Endothelial cell of umbilical vein (primary cell): ENCODE data around the gene CHD6. TPM values are rescaled to one million over a fixed set of nuclear protein-coding genes. Genes with fewer than 3 reads are reported as not detected.

ENCODE experiments used
- BruUV-seq: library from RNA; stranded (reverse); fragments of 400-500 nt; replicated peaks from 2 replicates; lab custom pipeline; 2021; lab: Mats Ljungman, UMichigan
- CTCF ChIA-PET: fragments of 300-600, 350-600 bp; sonication (Branson Sonifier 250); formaldehyde crosslinking; loops from one replicate; lab custom pipeline; 2021; ENCODE audit warnings: antibody characterized with exemption, inconsistent platforms; lab: Charles Lee
- POLR2A ChIA-PET: fragments of 300-600, 350-600 bp; sonication (Branson Sonifier 250); formaldehyde crosslinking; loops from one replicate; lab custom pipeline; 2021; ENCODE audit warnings: antibody characterized with exemption, inconsistent platforms; lab: Charles Lee
- DNase-seq: peaks from one replicate; pipeline ENCODE4 v3.0.0-alpha.2; 2011; ENCODE audit warnings: low read depth, low spot score
- FAIRE-seq: peaks from 2 replicates; lab custom pipeline; 2011; peaks lifted over from hg19 to GRCh38; lab: Jason Lieb, UNC
- H2AFZ ChIP-seq: 2 replicates; pipeline ENCODE4 v1.6.0; 2012; ENCODE audit warnings: low read depth, low read length, control low read depth, inconsistent platforms
- H3K27ac ChIP-seq: 2 replicates; pipeline ENCODE4 v1.5.1; 2011; ENCODE audit warnings: low read depth, mild to moderate bottlenecking, control low read depth, low read length, moderate library complexity; ENCODE audit not compliant: insufficient read depth
- H3K27me3 ChIP-seq, 2 experiments: 2 replicates each; pipeline versions ENCODE4 v1.6.0 to v1.6.1; 2011; ENCODE audit warnings: low read length in 2 of 2, mixed read lengths in 1 of 2; ENCODE audit not compliant: control insufficient read depth in 2 of 2, insufficient read depth in 2 of 2
- H3K36me3 ChIP-seq, 2 experiments: 2 replicates in 1 of 2; 3 replicates in 1 of 2; pipeline ENCODE4 v1.5.1; 2011; ENCODE audit warnings: low read length in 2 of 2, mild to moderate bottlenecking in 1 of 2, moderate library complexity in 1 of 2; ENCODE audit not compliant: control insufficient read depth in 2 of 2, insufficient read depth in 2 of 2; ENCODE audit errors: extremely low read depth in 1 of 2
- H3K4me1 ChIP-seq: 3 replicates; pipeline ENCODE4 v1.5.1; 2011; ENCODE audit warnings: mild to moderate bottlenecking, low read length; ENCODE audit not compliant: control insufficient read depth, insufficient read depth; ENCODE audit errors: extremely low read depth
- H3K4me2 ChIP-seq: 2 replicates; pipeline ENCODE4 v1.6.1; 2011; ENCODE audit warnings: low read length, control low read depth, mixed read lengths; ENCODE audit not compliant: insufficient read depth
- H3K4me3 ChIP-seq, 3 experiments: fragments of 200-600 bp in 1 of 3; sonication (generic), shearing (Covaris generic) in 1 of 3; replicated peaks in 1 of 3; 2 replicates each; pipeline ENCODE4 v1.5.1; 2011 to 2016; ENCODE audit warnings: control low read depth in 3 of 3, low read length in 3 of 3, mild to moderate bottlenecking in 2 of 3, inconsistent platforms in 1 of 3, low read depth in 1 of 3, moderate library complexity in 1 of 3; ENCODE audit not compliant: insufficient read depth in 1 of 3
- H3K79me2 ChIP-seq: 2 replicates; pipeline ENCODE4 v1.6.0; 2012; ENCODE audit warnings: low read length, inconsistent platforms; ENCODE audit not compliant: control insufficient read depth, insufficient read depth
- H3K9ac ChIP-seq: replicated peaks from 2 replicates; pipeline ENCODE3; 2011; ENCODE audit warnings: low read length, control low read depth; ENCODE audit not compliant: insufficient read depth; ENCODE audit errors: extremely low read depth
- H3K9me1 ChIP-seq: replicated peaks from 3 replicates; pipeline ENCODE4 v1.6.0; 2011; ENCODE audit warnings: mild to moderate bottlenecking, low read length; ENCODE audit not compliant: control insufficient read depth, insufficient read depth; ENCODE audit errors: extremely low read depth
- H3K9me3 ChIP-seq: replicated peaks from 2 replicates; pipeline ENCODE4 v1.5.1; 2012; ENCODE audit warnings: low read length, inconsistent platforms; ENCODE audit not compliant: control insufficient read depth, insufficient read depth
- H4K20me1 ChIP-seq: replicated peaks from 2 replicates; pipeline ENCODE3; 2011; ENCODE audit warnings: mild to moderate bottlenecking, low read length; ENCODE audit not compliant: control insufficient read depth, insufficient read depth; ENCODE audit errors: extremely low read depth
- FOS ChIP-seq: IDR thresholded peaks from 2 replicates; pipeline ENCODE4 v1.6.1; 2011; ENCODE audit warnings: mild to moderate bottlenecking, low read length, moderate library complexity, borderline replicate concordance; ENCODE audit not compliant: insufficient read depth
- MYC ChIP-seq: IDR thresholded peaks from one replicate; pipeline ENCODE4 v1.6.1; 2011; ENCODE audit warnings: mild to moderate bottlenecking, low read depth, low read length
- POLR2A ChIP-seq: IDR thresholded peaks from 2 replicates; pipeline ENCODE4 v1.6.1; 2012; ENCODE audit warnings: low read depth, mild to moderate bottlenecking, control low read depth, low read length
- POLR2AphosphoS5 ChIP-seq: IDR thresholded peaks from 2 replicates; pipeline ENCODE4 v1.6.1; 2012; ENCODE audit warnings: low read depth, mild to moderate bottlenecking, control low read depth, low read length, moderate library complexity; ENCODE audit not compliant: insufficient read depth
- dilution Hi-C: fragments of 300-500 bp; cut with MboI; formaldehyde crosslinking; loops from one replicate; pipeline ENCODE4 v1.15.0; 2019; ENCODE audit warnings: low sequenced_read_pairs; ENCODE audit not compliant: extremely low pct_ligation_motif_present
- intact Hi-C: fragments of 100-400 bp; cut with micrococcal nuclease; formaldehyde crosslinking; loops from one replicate; pipeline ENCODE4 v1.10.0; 2022
- polyA plus RNA-seq, 4 experiments: library from polyadenylated mRNA; depleted of rRNA in 3 of 4; stranded (reverse) in 3 of 4; unstranded in 1 of 4; fragments of >200 nt; gene quantifications; 2 replicates each; pipeline versions ENCODE4 v1.2.1 to v1.2.3, GENCODE V29; 2011 to 2012; ENCODE audit warnings: missing spikeins in 1 of 4
- total RNA-seq: library from RNA; stranded (reverse); gene quantifications from 2 replicates; pipeline ENCODE4 v1.2.3, GENCODE V29; 2021
- TF ChIP-seq, protein P1 (sequence below): IDR thresholded peaks from 2 replicates; pipeline ENCODE4 v1.6.1; 2011; ENCODE audit not compliant: insufficient read depth, insufficient read length
- TF ChIP-seq, protein P2 (sequence below), 2 donors: IDR thresholded peaks; 1 replicate in 1 of 2; 2 replicates in 1 of 2; pipeline ENCODE4 v1.5.1; 2011; ENCODE audit warnings: low read length in 2 of 2, mild to moderate bottlenecking in 2 of 2, moderate library complexity in 2 of 2, control low read depth in 1 of 2, inconsistent platforms in 1 of 2, low read depth in 1 of 2; ENCODE audit not compliant: insufficient read depth in 1 of 2; ENCODE audit errors: extremely low read depth in 1 of 2

The CHD6 gene
- total and polyA plus RNA-seq, 2 donors (not counting 3 experiments of a cell fraction or from before 2014, with no cell fraction given) = 7.2 to 33.7 TPM

DNA sequence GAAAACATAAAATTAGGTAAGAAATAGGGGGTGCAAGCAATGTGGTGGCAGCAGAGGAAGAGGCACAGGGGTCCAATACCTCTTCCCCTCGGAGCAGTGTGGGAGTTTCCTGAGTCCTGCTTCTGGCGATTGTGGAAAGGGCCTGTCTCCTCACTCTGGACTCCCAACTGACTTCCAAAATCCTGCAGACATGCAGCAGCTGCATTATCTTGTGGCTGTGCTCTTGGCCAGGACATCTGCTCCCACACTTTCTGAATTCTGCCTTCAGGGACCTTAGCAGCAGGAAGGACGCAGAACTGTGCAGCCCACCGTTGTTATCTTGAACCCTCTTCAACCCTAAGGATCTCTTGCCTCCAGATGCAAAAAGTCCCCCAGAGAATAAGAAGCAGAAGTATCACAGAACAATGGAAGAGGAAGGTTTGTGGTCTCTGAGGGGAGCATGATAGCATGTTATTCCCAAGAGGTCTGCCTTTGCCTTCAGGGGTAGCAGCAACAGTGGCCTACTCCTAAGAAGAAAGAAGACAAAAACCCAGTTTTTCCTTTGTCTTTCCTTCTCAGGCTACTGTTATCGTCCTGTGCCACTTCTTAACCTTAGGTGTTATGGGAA, 149.1 kb downstream of the CHD6 start:
- Histone ChIP-seq H3K4me3 (no peak overlapping the region), H3K4me2 (no peak overlapping the region), H3K27ac (no peak overlapping the region), H3K36me3 (peaks cover 0 to 7% of the 10 kb centered on the region in 2 experiments), H3K4me1 (no peaks in the 10 kb centered on the region), H3K27me3 (no peaks in the 10 kb centered on the region), H3K79me2 (no peaks in the 10 kb centered on the region), H3K9me3 (no peaks in the 10 kb centered on the region), H4K20me1 (no peaks in the 10 kb centered on the region), H3K9ac (no peak overlapping the region), H2AFZ (no peak overlapping the region), H3K9me1 (no peaks in the 10 kb centered on the region)
- no peak for DNase-seq
- POLR2A ChIA-PET = no interaction called here
- intact Hi-C loops (no loop called here), dilution Hi-C loops (no loop called here)
- CTCF ChIA-PET = no interaction called here
- FAIRE-seq = no peak
- TF ChIP-seq, protein P1, sequence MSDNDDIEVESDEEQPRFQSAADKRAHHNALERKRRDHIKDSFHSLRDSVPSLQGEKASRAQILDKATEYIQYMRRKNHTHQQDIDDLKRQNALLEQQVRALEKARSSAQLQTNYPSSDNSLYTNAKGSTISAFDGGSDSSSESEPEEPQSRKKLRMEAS = no peak
- TF ChIP-seq MYC = no peak
- TF ChIP-seq POLR2A = no peak
- no peak for TF ChIP-seq FOS
- TF ChIP-seq, protein P2, sequence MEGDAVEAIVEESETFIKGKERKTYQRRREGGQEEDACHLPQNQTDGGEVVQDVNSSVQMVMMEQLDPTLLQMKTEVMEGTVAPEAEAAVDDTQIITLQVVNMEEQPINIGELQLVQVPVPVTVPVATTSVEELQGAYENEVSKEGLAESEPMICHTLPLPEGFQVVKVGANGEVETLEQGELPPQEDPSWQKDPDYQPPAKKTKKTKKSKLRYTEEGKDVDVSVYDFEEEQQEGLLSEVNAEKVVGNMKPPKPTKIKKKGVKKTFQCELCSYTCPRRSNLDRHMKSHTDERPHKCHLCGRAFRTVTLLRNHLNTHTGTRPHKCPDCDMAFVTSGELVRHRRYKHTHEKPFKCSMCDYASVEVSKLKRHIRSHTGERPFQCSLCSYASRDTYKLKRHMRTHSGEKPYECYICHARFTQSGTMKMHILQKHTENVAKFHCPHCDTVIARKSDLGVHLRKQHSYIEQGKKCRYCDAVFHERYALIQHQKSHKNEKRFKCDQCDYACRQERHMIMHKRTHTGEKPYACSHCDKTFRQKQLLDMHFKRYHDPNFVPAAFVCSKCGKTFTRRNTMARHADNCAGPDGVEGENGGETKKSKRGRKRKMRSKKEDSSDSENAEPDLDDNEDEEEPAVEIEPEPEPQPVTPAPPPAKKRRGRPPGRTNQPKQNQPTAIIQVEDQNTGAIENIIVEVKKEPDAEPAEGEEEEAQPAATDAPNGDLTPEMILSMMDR (IDR thresholded peaks at IDR 0.05; ENCODE audit: extremely low read depth in 1 of 2, insufficient read depth in 1 of 2, low read depth in 1 of 2, low read length in 2 of 2) = no peak
- no peak for TF ChIP-seq POLR2AphosphoS5
- no TSS peak for BruUV-seq
